HG02798 (cell line): ENCODE measurements around the gene ANLN.

Experiments
- ATAC-seq: cut with Tn5 transposase; IDR thresholded peaks from one replicate; pipeline ENCODE4 v1.9.1; 2021; ENCODE audit warnings: mild to moderate bottlenecking; ENCODE audit not compliant: unreplicated experiment, poor library complexity

Gene ANLN

GRCh38 chr7:36389371-36390198 is at the start of gene ANLN:
Gene ANLN (plus strand): TSS chr7:36389862. CDS start chr7:36390027, 165 bp downstream.
- peak; percentile 87 for ATAC-seq

GRCh38 chr7:36343548-36343947 is 46.1 kb upstream of the ANLN start:
- ATAC-seq: no peak

- no peak for ATAC-seq
Observed at GRCh38 chr7:36344622-36345021, 45.0 kb upstream of the ANLN start.

GRCh38 chr7:36346260-36346831 is 43.3 kb upstream of the ANLN start:
- no peak for ATAC-seq

- ATAC-seq: no peak
Observed at GRCh38 chr7:36348256-36348655, 41.4 kb upstream of the ANLN start.

- no peak for ATAC-seq
Observed at GRCh38 chr7:36348771-36349170, 40.9 kb upstream of the ANLN start.

GRCh38 chr7:36349626-36350025 is 40.0 kb upstream of the ANLN start:
- no peak for ATAC-seq

GRCh38 chr7:36355490-36355889 is 34.2 kb upstream of the ANLN start:
- ATAC-seq: no peak

- ATAC-seq: no peak
Observed at GRCh38 chr7:36357054-36357453, 32.6 kb upstream of the ANLN start.

- no peak for ATAC-seq
Observed at GRCh38 chr7:36358589-36358988, 31.1 kb upstream of the ANLN start.

GRCh38 chr7:36360244-36360643 is 29.4 kb upstream of the ANLN start:
- ATAC-seq: no peak

- no peak for ATAC-seq
Observed at GRCh38 chr7:36361227-36361626, 28.4 kb upstream of the ANLN start.

GRCh38 chr7:36363515-36363914 is 26.1 kb upstream of the ANLN start:
- no peak for ATAC-seq

GRCh38 chr7:36366005-36366717 is 23.5 kb upstream of the ANLN start:
- no peak for ATAC-seq

- ATAC-seq: peak; percentile 99
Observed at GRCh38 chr7:36366718-36367560, 22.7 kb upstream of the ANLN start.

- ATAC-seq: no peak
Observed at GRCh38 chr7:36367561-36368077, 22.0 kb upstream of the ANLN start.

GRCh38 chr7:36368496-36368895 is 21.2 kb upstream of the ANLN start:
- ATAC-seq: no peak

GRCh38 chr7:36369171-36369570 is 20.5 kb upstream of the ANLN start:
- no peak for ATAC-seq

- ATAC-seq: no peak
Observed at GRCh38 chr7:36370046-36370445, 19.6 kb upstream of the ANLN start.

GRCh38 chr7:36372156-36372555 is 17.5 kb upstream of the ANLN start:
- ATAC-seq: no peak
